Immature natural killer cell (primary cell): ENCODE data around the gene THSD7B. TPM values are rescaled to one million over a fixed set of nuclear protein-coding genes. Genes with fewer than 3 reads are reported as not detected.

Experiments
- DNase-seq, 3 donors: peaks; one replicate each; pipeline ENCODE4 v3.0.0; 2022; ENCODE audit warnings: mixed read lengths in 1 of 3
- H3K27ac Mint-ChIP-seq, 6 donors: one replicate each; pipeline ENCODE4 v1.8.0; 2020; ENCODE audit warnings: mixed read lengths in 6 of 6, mild to moderate bottlenecking in 5 of 6, inconsistent platforms in 4 of 6, moderate library complexity in 3 of 6
- H3K27me3 Mint-ChIP-seq, 3 donors: one replicate each; pipeline ENCODE4 v1.8.0; 2020 to 2021; ENCODE audit warnings: low read depth in 3 of 3, mild to moderate bottlenecking in 3 of 3, mixed read lengths in 3 of 3, moderate library complexity in 3 of 3, inconsistent platforms in 1 of 3
- H3K36me3 Mint-ChIP-seq, 3 donors: one replicate each; pipeline ENCODE4 v1.8.0; 2020; ENCODE audit warnings: mixed read lengths in 3 of 3, inconsistent platforms in 2 of 3, mild to moderate bottlenecking in 2 of 3
- H3K4me1 Mint-ChIP-seq, 2 donors: one replicate each; pipeline ENCODE4 v1.8.0; 2020; ENCODE audit warnings: inconsistent platforms in 2 of 2, mild to moderate bottlenecking in 2 of 2, mixed read lengths in 2 of 2, moderate library complexity in 1 of 2
- H3K4me3 Mint-ChIP-seq, 5 donors: one replicate each; pipeline ENCODE4 v1.8.0; 2020; ENCODE audit warnings: mild to moderate bottlenecking in 5 of 5, mixed read lengths in 5 of 5, inconsistent platforms in 3 of 5, moderate library complexity in 3 of 5
- H3K9me3 Mint-ChIP-seq, 6 donors: one replicate each; pipeline ENCODE4 v1.8.0; 2020; ENCODE audit warnings: mild to moderate bottlenecking in 6 of 6, mixed read lengths in 6 of 6, inconsistent platforms in 4 of 6, moderate library complexity in 3 of 6
- polyA plus RNA-seq, 3 donors: library from polyadenylated mRNA; unstranded; fragments of 300-500 nt; fragmentation: Illumina TruSeq; gene quantifications; one replicate each; pipeline ENCODE4 v1.2.3, GENCODE V29; 2021

The THSD7B gene
- polyA plus RNA-seq, 3 donors from 2014 or later: not detected

DNA sequence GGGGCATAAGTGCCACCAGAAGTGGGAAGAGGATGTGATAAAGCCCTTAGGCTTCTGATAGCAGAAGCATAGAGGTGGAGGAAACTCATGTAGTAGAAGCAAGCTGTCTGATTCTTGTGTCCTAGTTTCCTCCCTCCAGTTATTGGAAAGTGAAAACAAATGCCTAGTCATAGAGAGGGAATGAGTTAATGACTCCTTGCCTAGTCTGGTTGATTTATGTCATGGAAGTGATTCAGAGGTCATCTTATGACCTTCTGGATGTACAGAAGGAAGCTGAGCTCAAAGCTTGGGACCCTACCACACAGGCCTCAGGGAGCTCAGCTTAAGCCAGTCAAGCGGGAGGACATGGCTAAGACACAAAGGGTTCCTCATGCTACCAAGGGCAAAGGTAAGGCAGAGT lies 232.2 kb downstream of the THSD7B start:
- Mint-ChIP-seq H3K27ac (no peak overlapping the region), H3K4me1 (no peaks in the 10 kb centered on the region), H3K27me3 (no peaks in the 10 kb centered on the region), H3K36me3 (no peaks in the 10 kb centered on the region), H3K4me3 (no peak overlapping the region), H3K9me3 (peaks cover 0 to 7% (median 2%) of the 10 kb centered on the region in 6 donors)
- DNase-seq: no peak

GRCh38 chr2:137000811-137001210 lies 235.5 kb downstream of the THSD7B start:
- H3K36me3 Mint-ChIP-seq: no peaks in the 10 kb centered on the region
- H3K27ac Mint-ChIP-seq: no peak overlapping the region
- peaks cover 0 to 7% (median 3%) of the 10 kb centered on the region in 6 donors for H3K9me3 Mint-ChIP-seq
- H3K4me1 Mint-ChIP-seq: no peaks in the 10 kb centered on the region
- no peaks in the 10 kb centered on the region for H3K27me3 Mint-ChIP-seq
- no peak for DNase-seq
- H3K4me3 Mint-ChIP-seq: no peak overlapping the region

- H3K9me3 Mint-ChIP-seq: peaks cover 0 to 10% (median 3%) of the 10 kb centered on the region in 6 donors
- no peaks in the 10 kb centered on the region for H3K27me3 Mint-ChIP-seq
- no peak overlapping the region for H3K27ac Mint-ChIP-seq
- no peaks in the 10 kb centered on the region for H3K36me3 Mint-ChIP-seq
- no peak for DNase-seq
- no peaks in the 10 kb centered on the region for H3K4me1 Mint-ChIP-seq
- no peak overlapping the region for H3K4me3 Mint-ChIP-seq
These were observed 237.6 kb downstream of the THSD7B start for GRCh38 chr2:137002896-137003295.

DNA sequence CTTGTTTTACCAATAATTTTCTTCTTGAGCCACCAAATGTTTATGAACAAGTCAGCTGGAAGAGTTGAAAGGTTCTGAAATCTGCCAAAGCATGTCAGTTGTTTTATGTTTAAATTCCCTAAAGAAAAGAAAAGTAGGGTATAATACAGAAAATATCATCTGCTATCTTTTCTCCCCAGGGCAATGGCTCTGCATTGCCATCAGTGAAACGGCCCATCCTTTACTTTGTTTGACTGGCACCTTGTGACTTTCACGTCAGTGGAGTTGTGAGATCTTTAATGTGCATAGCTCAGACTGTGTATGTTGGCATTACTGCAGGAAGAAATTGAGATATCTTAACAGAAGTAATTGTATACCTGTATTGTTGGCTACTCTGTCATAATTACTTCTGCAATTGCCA lies 239.9 kb downstream of the THSD7B start:
- Mint-ChIP-seq H3K36me3 (no peaks in the 10 kb centered on the region), H3K4me1 (no peaks in the 10 kb centered on the region), H3K9me3 (peaks cover 0 to 10% (median 3%) of the 10 kb centered on the region in 6 donors), H3K27me3 (no peaks in the 10 kb centered on the region), H3K27ac (no peak overlapping the region), H3K4me3 (no peak overlapping the region)
- DNase-seq: no peak

DNA sequence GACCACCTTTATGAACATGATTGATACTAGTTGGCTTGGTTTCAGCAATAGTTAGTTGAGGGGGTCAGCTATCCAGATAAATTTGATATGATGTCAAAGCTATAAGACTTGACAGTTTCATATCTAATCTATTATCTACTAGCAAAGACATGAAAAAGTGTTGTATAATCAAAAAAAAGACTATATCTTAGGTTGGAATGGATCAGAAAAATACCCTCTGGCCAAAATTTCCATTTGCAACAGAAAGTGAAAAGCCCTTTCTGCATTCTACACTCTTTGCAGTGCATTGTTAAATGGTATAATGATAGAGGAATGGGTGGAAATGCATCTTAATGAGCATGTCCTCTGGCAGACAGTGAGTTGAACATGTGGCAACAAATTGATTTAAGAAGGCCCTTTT lies 242.6 kb downstream of the THSD7B start:
- no peaks in the 10 kb centered on the region for H3K27me3 Mint-ChIP-seq
- H3K36me3 Mint-ChIP-seq: no peaks in the 10 kb centered on the region
- H3K27ac Mint-ChIP-seq: no peak overlapping the region
- H3K9me3 Mint-ChIP-seq: peaks cover 0 to 10% (median 2%) of the 10 kb centered on the region in 6 donors
- H3K4me1 Mint-ChIP-seq: no peaks in the 10 kb centered on the region
- DNase-seq: no peak
- no peak overlapping the region for H3K4me3 Mint-ChIP-seq

DNA sequence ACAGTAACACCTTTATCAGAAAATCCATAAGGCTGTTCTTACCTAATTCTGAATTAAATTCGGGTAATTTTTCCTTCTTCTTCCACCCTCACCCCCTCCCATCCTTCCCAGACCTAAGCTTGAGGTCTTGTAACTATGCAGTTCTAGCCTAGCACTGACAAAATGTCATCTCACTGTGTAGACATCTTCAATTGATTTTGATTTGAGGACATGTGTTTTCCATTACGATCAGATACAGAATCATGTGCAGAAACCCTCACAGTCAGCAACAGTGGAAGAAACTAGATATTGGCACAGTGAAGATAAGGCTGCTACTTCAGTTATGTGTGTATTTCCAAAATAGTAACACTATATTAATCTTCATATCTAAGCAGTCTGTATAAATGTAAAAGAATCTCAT lies 244.6 kb downstream of the THSD7B start:
- no peaks in the 10 kb centered on the region for H3K4me1 Mint-ChIP-seq
- peaks cover 0 to 5% (median 2%) of the 10 kb centered on the region in 6 donors for H3K9me3 Mint-ChIP-seq
- no peak for DNase-seq
- H3K36me3 Mint-ChIP-seq: no peaks in the 10 kb centered on the region
- H3K4me3 Mint-ChIP-seq: no peak overlapping the region
- H3K27me3 Mint-ChIP-seq: no peaks in the 10 kb centered on the region
- H3K27ac Mint-ChIP-seq: no peak overlapping the region

- no peaks in the 10 kb centered on the region for H3K4me1 Mint-ChIP-seq
- no peaks in the 10 kb centered on the region for H3K36me3 Mint-ChIP-seq
- H3K27ac Mint-ChIP-seq: no peak overlapping the region
- H3K9me3 Mint-ChIP-seq: peaks cover 0 to 13% (median 3%) of the 10 kb centered on the region in 6 donors
- DNase-seq: no peak
- H3K4me3 Mint-ChIP-seq: no peak overlapping the region
- peaks cover 0 to 2% (median 1%) of the 10 kb centered on the region in 3 donors for H3K27me3 Mint-ChIP-seq
These were observed 255.3 kb downstream of the THSD7B start for GRCh38 chr2:137020452-137021196.

DNA sequence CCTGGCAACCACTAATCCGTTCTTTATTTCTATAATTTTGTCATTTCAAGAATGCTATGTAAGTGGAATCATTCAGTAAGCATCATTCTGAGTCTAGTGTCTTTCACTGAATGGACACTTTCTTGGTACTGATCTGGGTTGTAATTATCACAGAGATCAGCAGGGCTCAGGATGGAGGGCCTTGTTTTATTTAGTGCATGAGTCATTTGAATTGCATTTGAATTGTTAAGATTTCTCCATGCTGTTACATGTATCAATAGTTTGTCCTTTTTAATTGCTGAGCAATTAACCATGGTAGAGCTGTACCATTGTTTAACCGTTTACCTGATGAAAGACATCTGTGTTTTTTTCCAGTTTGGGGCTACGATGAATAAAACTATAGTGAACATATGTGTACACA lies 256.4 kb downstream of the THSD7B start:
- Mint-ChIP-seq H3K4me1 (no peaks in the 10 kb centered on the region), H3K4me3 (no peak overlapping the region), H3K27ac (no peak overlapping the region), H3K36me3 (no peaks in the 10 kb centered on the region), H3K27me3 (peaks cover 0 to 2% (median 1%) of the 10 kb centered on the region in 3 donors), H3K9me3 (peaks cover 0 to 21% (median 5%) of the 10 kb centered on the region in 6 donors)
- no peak for DNase-seq

- H3K27me3 Mint-ChIP-seq: peaks cover 0 to 2% (median 1%) of the 10 kb centered on the region in 3 donors
These were observed 257.9 kb downstream of the THSD7B start for GRCh38 chr2:137023205-137023604.

DNA sequence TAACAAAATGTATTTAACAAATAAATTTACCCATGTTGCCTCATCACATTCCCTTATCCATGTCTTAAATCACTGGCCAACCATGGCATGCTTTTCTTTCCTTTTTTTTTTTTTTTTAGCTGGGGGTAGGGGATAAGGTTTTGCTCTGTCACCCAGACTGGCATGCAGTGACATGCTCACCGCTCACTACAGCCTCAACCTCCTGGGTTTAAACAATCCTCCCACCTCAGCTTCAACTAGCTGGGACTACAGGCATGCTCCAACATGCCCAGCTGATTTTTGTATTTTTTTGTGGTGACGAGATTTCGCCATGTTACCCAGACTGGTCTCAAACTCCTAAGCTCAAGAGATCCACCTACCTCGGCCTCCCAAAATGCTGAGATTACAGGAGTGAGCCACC lies 266.4 kb downstream of the THSD7B start:
- no peak for DNase-seq
- no peak overlapping the region for H3K4me3 Mint-ChIP-seq
- no peak overlapping the region for H3K27ac Mint-ChIP-seq
- H3K9me3 Mint-ChIP-seq: peaks cover 0 to 8% (median 2%) of the 10 kb centered on the region in 6 donors
- no peaks in the 10 kb centered on the region for H3K27me3 Mint-ChIP-seq
- H3K36me3 Mint-ChIP-seq: no peaks in the 10 kb centered on the region
- H3K4me1 Mint-ChIP-seq: no peaks in the 10 kb centered on the region

More at GRCh38 chr2:137023205-137023604, 257.9 kb downstream of the THSD7B start:
- no peaks in the 10 kb centered on the region for H3K4me1 Mint-ChIP-seq
- H3K9me3 Mint-ChIP-seq: peaks cover 0 to 21% (median 5%) of the 10 kb centered on the region in 6 donors
- H3K27ac Mint-ChIP-seq: no peak overlapping the region
- no peaks in the 10 kb centered on the region for H3K36me3 Mint-ChIP-seq
- H3K4me3 Mint-ChIP-seq: no peak overlapping the region
- DNase-seq: no peak

DNA sequence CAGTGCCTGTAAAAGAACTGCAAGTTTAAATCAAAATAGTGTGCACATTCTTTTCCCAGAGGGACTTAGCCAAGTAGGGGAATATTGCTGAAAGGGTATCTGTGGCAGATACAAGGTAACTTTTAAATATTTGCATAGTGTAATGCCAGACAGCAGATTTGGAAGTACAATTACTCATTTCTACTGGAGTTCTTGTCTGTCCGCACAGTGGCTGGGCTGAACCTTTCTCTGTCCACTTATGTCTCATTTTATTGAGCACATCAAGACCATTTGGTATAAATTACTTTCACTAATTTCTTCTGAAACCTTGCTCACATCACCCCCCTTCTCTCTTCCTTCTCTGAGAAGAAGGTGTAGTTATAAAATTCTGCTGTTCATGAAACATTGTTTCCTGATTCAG lies 271.3 kb downstream of the THSD7B start:
- H3K27ac Mint-ChIP-seq: no peak overlapping the region
- no peaks in the 10 kb centered on the region for H3K4me1 Mint-ChIP-seq
- no peak overlapping the region for H3K4me3 Mint-ChIP-seq
- DNase-seq: no peak
- peaks cover 0 to 8% (median 2%) of the 10 kb centered on the region in 6 donors for H3K9me3 Mint-ChIP-seq
- no peaks in the 10 kb centered on the region for H3K27me3 Mint-ChIP-seq
- H3K36me3 Mint-ChIP-seq: no peaks in the 10 kb centered on the region

- H3K9me3 Mint-ChIP-seq: peaks cover 0 to 4% (median under 1%) of the 10 kb centered on the region in 6 donors
- no peak overlapping the region for H3K4me3 Mint-ChIP-seq
- no peaks in the 10 kb centered on the region for H3K4me1 Mint-ChIP-seq
- no peak for DNase-seq
- no peaks in the 10 kb centered on the region for H3K27me3 Mint-ChIP-seq
- no peak overlapping the region for H3K27ac Mint-ChIP-seq
- H3K36me3 Mint-ChIP-seq: no peaks in the 10 kb centered on the region
These were observed 274.3 kb downstream of the THSD7B start for GRCh38 chr2:137039482-137040152.

- Mint-ChIP-seq H3K4me3 (no peak overlapping the region), H3K27ac (no peak overlapping the region), H3K9me3 (peaks cover 0 to 4% (median under 1%) of the 10 kb centered on the region in 6 donors), H3K27me3 (no peaks in the 10 kb centered on the region), H3K36me3 (no peaks in the 10 kb centered on the region), H3K4me1 (no peaks in the 10 kb centered on the region)
- no peak for DNase-seq
These were observed 282.0 kb downstream of the THSD7B start for GRCh38 chr2:137047369-137047768.

DNA sequence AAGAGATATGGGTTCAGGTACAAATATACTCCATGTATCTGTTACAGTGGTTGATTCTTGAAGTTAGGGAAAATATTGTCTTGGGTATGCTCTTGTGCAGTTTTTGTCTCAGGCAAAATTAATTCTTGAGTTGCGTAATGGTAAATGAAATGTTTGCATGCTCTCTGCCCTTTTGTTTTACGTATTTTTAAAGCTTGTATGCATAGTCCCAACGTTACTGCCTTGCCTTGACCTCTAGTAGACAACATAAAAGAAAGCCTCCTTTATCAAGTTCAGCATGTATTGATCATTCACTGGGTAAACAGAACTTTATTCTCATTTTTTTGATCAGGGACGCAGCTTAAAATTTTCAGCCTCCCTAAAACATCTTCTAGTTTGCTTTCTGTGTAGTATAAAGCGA lies 283.1 kb downstream of the THSD7B start:
- Mint-ChIP-seq H3K4me1 (no peaks in the 10 kb centered on the region), H3K36me3 (no peaks in the 10 kb centered on the region), H3K27ac (no peak overlapping the region), H3K9me3 (peaks cover 0 to 4% (median 0%) of the 10 kb centered on the region in 6 donors), H3K4me3 (no peak overlapping the region), H3K27me3 (no peaks in the 10 kb centered on the region)
- DNase-seq: no peak
